G401 (cell line): ENCODE data around the gene PDE3A. TPM values are rescaled to one million over a fixed set of nuclear protein-coding genes. Genes with fewer than 3 reads are reported as not detected.
A peak's percentile ranks its signal among the peaks of the same experiment; 100 is the strongest.
"Not testable (repeated sequence)": the region's sequence is repeated elsewhere in the genome, so short reads cannot be mapped to it uniquely, and the experiment has no call there.

Source experiments
- DNase-seq: peaks from one replicate; pipeline ENCODE4 v3.0.0-alpha.2; 2015; ENCODE audit warnings: low spot score
- in situ Hi-C: cut with HindIII; loops from 2 replicates; pipeline ENCODE4 v1.10.0; 2016; ENCODE audit warnings: low sequenced_read_pairs, mixed read lengths
- total RNA-seq: library from RNA; depleted of rRNA; stranded (reverse); fragments of >200 nt; shearing (Covaris generic); gene quantifications from 2 replicates; pipeline ENCODE4 v1.2.3, GENCODE V29; 2014; rRNA removed

PDE3A gene
- not detected in 2 replicates for total RNA-seq

GRCh38 chr12:20368114-20368650, at the start of gene PDE3A:
TSS of gene PDE3A (plus strand) at chr12:20368537. CDS start at chr12:20369285, 748 bp downstream.
- peak; percentile 82 for DNase-seq
- in situ Hi-C loops: no loop called here

GRCh38 chr12:20319366-20319765, 49.0 kb upstream of the PDE3A start:
- in situ Hi-C loops: no loop called here
- DNase-seq: no peak

- peak; percentile 33 for DNase-seq
- in situ Hi-C loops: no loop called here
These were observed 47.8 kb upstream of the PDE3A start for GRCh38 chr12:20320552-20320951.

GRCh38 chr12:20330826-20331505, 37.4 kb upstream of the PDE3A start:
- in situ Hi-C loops, DNase-seq: not testable (repeated sequence)

- in situ Hi-C loops: no loop called here
- DNase-seq: no peak
These were observed 29.3 kb upstream of the PDE3A start for GRCh38 chr12:20339060-20339459.

GRCh38 chr12:20342111-20342510, 26.2 kb upstream of the PDE3A start:
- no peak for DNase-seq
- in situ Hi-C loops: no loop called here

- in situ Hi-C loops: no loop called here
- DNase-seq: peak; percentile 82
These were observed 22.5 kb upstream of the PDE3A start for GRCh38 chr12:20345866-20346265.

- in situ Hi-C loops: no loop called here
- DNase-seq: no peak
These were observed 18.3 kb upstream of the PDE3A start for GRCh38 chr12:20350026-20350425.

- in situ Hi-C loops: no loop called here
These were observed 17.8 kb upstream of the PDE3A start for GRCh38 chr12:20350495-20350894.

GRCh38 chr12:20351406-20351805, 16.9 kb upstream of the PDE3A start:
- in situ Hi-C loops: no loop called here
- no peak for DNase-seq

More at GRCh38 chr12:20350495-20350894, 17.8 kb upstream of the PDE3A start:
- no peak for DNase-seq

- DNase-seq: no peak
- in situ Hi-C loops: no loop called here
These were observed 12.3 kb upstream of the PDE3A start for GRCh38 chr12:20356048-20356447.

GRCh38 chr12:20360407-20360806, 7.9 kb upstream of the PDE3A start:
- DNase-seq: no peak
- in situ Hi-C loops: no loop called here

- no peak for DNase-seq
- in situ Hi-C loops: no loop called here
These were observed 6.9 kb upstream of the PDE3A start for GRCh38 chr12:20361416-20361815.

GRCh38 chr12:20364501-20364900, 3.8 kb upstream of the PDE3A start:
- in situ Hi-C loops: no loop called here
- no peak for DNase-seq

- in situ Hi-C loops: no loop called here
- DNase-seq: peak; percentile 85
These were observed 1.4 kb upstream of the PDE3A start for GRCh38 chr12:20366776-20367409.

GRCh38 chr12:20367583-20368113, 689 bp upstream of the PDE3A start:
- in situ Hi-C loops: no loop called here
- peak; percentile 63 for DNase-seq

- DNase-seq: no peak
- in situ Hi-C loops: no loop called here
These were observed 441 bp downstream of the PDE3A start for GRCh38 chr12:20368651-20369304.

GRCh38 chr12:20369305-20370013, 1.1 kb downstream of the PDE3A start:
- in situ Hi-C loops: no loop called here
- peak; percentile 53 for DNase-seq

- in situ Hi-C loops: no loop called here
- DNase-seq: peak; percentile 74
These were observed 1.7 kb downstream of the PDE3A start for GRCh38 chr12:20370014-20370386.
